Progenitor cell of endocrine pancreas (in vitro differentiated cells): ENCODE results near the gene NCOA7. TPM values are rescaled to one million over a fixed set of nuclear protein-coding genes. Genes with fewer than 3 reads are reported as not detected.

Experiments
- DNase-seq: peaks from one replicate; pipeline ENCODE4 v3.0.0; 2021; ENCODE audit warnings: low spot score; ENCODE audit not compliant: unreplicated experiment
- H3K27ac Mint-ChIP-seq: 2 replicates; pipeline ENCODE4 v1.8.0; 2021; ENCODE audit warnings: mild to moderate bottlenecking, moderate library complexity, mixed read lengths
- H3K27me3 Mint-ChIP-seq: 2 replicates; pipeline ENCODE4 v1.8.0; 2021; ENCODE audit warnings: mixed read lengths
- H3K36me3 Mint-ChIP-seq: 2 replicates; pipeline ENCODE4 v1.8.0; 2022; ENCODE audit warnings: mixed read lengths; ENCODE audit not compliant: insufficient read depth
- H3K4me1 Mint-ChIP-seq: 2 replicates; pipeline ENCODE4 v1.8.0; 2021; ENCODE audit warnings: low read depth, mixed read lengths
- H3K4me3 Mint-ChIP-seq: 2 replicates; pipeline ENCODE4 v1.8.0; 2021; ENCODE audit warnings: low read depth, mild to moderate bottlenecking, moderate library complexity, mixed read lengths
- H3K9me3 Mint-ChIP-seq: 2 replicates; pipeline ENCODE4 v1.8.0; 2021; ENCODE audit warnings: low read depth, mixed read lengths
- total RNA-seq: library from RNA; stranded (reverse); gene quantifications from 2 replicates; pipeline ENCODE4 v1.2.1, GENCODE V29; 2021
- TF ChIP-seq, protein P1 (sequence below): fragments of 200-600 bp; sonication (generic); IDR thresholded peaks from one replicate; pipeline ENCODE4 v1.5.0; 2021; ENCODE audit warnings: antibody characterized with exemption, mild to moderate bottlenecking; ENCODE audit not compliant: unreplicated experiment

Gene NCOA7
- total RNA-seq, 1 donor from 2014 or later, result 18.0 TPM

DNA sequence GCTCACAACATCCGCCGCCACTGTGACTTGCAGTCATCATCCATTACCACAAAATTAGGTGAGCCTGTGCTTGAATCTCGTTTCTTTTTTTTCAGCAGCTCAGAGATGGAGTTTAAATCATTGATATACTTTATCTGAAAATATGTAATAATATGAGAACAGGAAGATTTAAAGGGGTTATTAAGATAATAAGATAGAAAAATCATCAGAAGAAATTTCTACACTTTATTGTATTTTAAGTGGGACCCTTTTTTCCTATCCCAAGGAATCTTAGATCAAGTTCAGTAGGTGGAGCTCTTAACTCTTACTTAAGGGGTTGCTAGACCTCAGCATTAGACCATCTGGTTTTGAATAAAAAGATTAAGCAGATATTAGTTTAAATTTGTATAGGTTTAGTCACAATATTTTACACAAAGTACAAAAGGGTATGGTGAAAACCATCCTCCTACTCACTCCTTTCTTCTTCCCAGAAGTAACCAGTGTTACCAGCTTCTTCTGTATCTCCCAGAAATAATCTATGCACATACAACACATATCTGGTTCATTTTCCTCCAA, 9.4 kb upstream of the NCOA7 start:
- Mint-ChIP-seq H3K36me3 (no peaks in the 10 kb centered on the region), H3K27ac (no peak overlapping the region), H3K4me1 (peaks cover 10% of the 10 kb centered on the region), H3K4me3 (no peak overlapping the region), H3K27me3 (no peaks in the 10 kb centered on the region), H3K9me3 (peaks cover 4% of the 10 kb centered on the region)
- DNase-seq, result no peak
- TF ChIP-seq, protein P1, sequence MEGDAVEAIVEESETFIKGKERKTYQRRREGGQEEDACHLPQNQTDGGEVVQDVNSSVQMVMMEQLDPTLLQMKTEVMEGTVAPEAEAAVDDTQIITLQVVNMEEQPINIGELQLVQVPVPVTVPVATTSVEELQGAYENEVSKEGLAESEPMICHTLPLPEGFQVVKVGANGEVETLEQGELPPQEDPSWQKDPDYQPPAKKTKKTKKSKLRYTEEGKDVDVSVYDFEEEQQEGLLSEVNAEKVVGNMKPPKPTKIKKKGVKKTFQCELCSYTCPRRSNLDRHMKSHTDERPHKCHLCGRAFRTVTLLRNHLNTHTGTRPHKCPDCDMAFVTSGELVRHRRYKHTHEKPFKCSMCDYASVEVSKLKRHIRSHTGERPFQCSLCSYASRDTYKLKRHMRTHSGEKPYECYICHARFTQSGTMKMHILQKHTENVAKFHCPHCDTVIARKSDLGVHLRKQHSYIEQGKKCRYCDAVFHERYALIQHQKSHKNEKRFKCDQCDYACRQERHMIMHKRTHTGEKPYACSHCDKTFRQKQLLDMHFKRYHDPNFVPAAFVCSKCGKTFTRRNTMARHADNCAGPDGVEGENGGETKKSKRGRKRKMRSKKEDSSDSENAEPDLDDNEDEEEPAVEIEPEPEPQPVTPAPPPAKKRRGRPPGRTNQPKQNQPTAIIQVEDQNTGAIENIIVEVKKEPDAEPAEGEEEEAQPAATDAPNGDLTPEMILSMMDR, result no peak

DNA sequence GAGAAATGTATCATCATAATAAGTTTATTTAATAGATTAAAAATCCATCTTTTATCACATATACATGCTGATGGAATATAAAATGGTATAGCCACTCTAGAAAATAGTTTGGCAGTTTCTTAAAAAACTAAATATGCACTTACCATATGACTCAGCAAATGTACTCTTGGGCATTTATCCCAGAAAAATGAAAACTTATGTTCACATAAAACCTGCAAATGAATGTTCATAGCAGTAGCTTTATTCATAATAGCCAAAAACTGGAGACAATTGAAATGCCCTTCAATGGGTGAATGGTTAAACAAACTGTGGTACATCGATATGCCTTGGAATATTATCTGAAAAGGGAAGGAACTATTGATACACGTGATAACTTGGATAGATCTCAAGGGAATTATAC, 6.4 kb upstream of the NCOA7 start:
- no peaks in the 10 kb centered on the region for H3K9me3 Mint-ChIP-seq
- no peaks in the 10 kb centered on the region for H3K27me3 Mint-ChIP-seq
- peaks cover under 1% of the 10 kb centered on the region for H3K4me1 Mint-ChIP-seq
- DNase-seq, result no peak
- H3K36me3 Mint-ChIP-seq, result no peaks in the 10 kb centered on the region
- H3K4me3 Mint-ChIP-seq, result no peak overlapping the region
- TF ChIP-seq, protein P1, result no peak
- no peak overlapping the region for H3K27ac Mint-ChIP-seq

DNA sequence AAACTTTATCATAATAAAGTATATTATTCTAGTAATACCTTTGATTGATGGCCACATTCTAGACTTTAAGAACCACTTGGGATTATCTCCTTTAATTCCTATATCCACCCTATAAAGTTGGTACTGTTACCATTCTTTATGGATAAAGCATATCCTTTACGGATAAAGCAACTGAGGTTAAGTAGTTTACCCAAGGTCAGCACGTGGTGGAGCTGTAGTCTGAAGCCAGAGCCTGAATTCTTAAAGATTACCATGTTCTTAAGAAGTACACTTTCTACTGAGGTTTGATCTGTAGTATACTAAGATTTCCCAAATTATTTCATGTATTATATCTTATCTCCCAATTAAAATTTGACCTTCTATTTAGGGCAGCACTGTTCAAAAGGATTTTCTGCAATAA, 3.0 kb upstream of the NCOA7 start:
- Mint-ChIP-seq H3K27ac (peak overlapping the region; percentile 42), H3K4me1 (peaks cover 10% of the 10 kb centered on the region), H3K36me3 (no peaks in the 10 kb centered on the region), H3K9me3 (no peaks in the 10 kb centered on the region), H3K4me3 (no peak overlapping the region), H3K27me3 (no peaks in the 10 kb centered on the region)
- DNase-seq, result no peak
- TF ChIP-seq, protein P1, result peak; percentile 30

DNA sequence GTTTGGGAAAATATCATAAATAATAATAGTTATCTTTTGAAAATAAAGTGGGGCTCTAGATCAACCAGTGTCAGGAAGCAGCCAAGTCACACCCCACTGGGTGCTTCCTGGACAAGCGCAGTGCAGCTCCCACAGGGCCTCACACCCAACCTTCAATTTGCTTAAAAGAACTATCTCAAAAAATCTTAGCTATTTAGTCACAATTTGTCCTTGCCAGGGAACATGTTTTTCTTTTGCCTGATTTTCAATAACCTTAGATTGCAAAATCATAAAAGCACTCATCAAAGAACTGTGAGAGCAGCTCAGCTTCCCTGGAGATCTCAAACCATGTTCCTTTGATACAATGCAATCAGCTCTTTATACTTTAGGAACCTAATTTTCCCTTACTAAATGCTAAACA, 1.6 kb upstream of the NCOA7 start:
- TF ChIP-seq, protein P1, result no peak
- peak overlapping the region; percentile 85 for H3K4me3 Mint-ChIP-seq
- no peaks in the 10 kb centered on the region for H3K27me3 Mint-ChIP-seq
- H3K36me3 Mint-ChIP-seq, result no peaks in the 10 kb centered on the region
- H3K4me1 Mint-ChIP-seq, result peaks cover 10% of the 10 kb centered on the region
- no peak for DNase-seq
- peak overlapping the region; percentile 96 for H3K27ac Mint-ChIP-seq
- no peaks in the 10 kb centered on the region for H3K9me3 Mint-ChIP-seq

DNA sequence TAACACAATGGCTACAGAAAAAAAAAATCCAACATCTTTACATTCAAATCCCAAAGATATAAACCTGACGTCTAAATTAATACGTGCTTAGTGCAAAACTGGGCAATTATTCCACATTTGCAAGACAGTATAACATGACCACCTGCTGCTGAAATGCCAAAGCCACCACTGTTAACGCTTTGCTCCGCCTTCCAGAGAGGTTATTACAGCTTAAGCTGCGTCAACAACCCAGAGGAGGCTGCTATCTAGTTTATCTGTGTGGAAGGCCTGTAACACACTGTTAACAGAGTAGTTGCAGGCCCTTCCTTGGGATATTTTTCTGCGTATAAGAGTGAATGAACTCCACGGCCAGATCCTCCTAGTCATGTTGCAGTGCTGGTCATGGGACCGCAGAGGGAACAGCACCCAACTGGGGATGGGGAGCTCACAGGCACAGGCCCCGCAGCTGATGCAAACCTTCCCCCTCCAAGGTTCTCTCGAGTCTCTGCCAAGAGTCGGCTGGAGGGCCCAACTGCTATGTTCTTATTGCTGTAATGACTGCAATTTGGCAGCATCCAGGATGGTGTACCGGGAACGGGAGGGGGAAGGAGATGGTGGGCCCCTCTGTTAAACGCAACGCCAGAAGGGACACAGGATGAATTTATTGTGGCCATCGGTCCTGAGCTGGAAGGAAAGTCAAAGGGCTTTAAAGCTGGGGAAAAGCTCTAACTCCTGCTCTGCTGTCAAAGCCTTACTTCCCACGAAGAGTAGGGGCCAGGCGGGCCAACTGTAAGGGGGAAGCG, 993 bp upstream of the NCOA7 start:
- H3K4me3 Mint-ChIP-seq, result peak overlapping the region; percentile 85
- H3K4me1 Mint-ChIP-seq, result peaks cover 10% of the 10 kb centered on the region
- no peaks in the 10 kb centered on the region for H3K27me3 Mint-ChIP-seq
- H3K36me3 Mint-ChIP-seq, result no peaks in the 10 kb centered on the region
- TF ChIP-seq, protein P1, result no peak
- no peaks in the 10 kb centered on the region for H3K9me3 Mint-ChIP-seq
- DNase-seq, result no peak
- H3K27ac Mint-ChIP-seq, result peak overlapping the region; percentile 96
